Transverse colon (tissue), 3 donors: Measurements from ENCODE around the gene JAGN1.

Source experiments
- CTCF ChIP-seq, 5 experiments: fragments of 200-600 bp in 3 of 5; fragments of 450-650 bp in 2 of 5; sonication (generic) in 3 of 5; IDR thresholded peaks; 1 replicate in 2 of 5; 2 replicates in 3 of 5; pipeline ENCODE4 v1.5.1; 2016 to 2017; ENCODE audit warnings: antibody characterized with exemption in 5 of 5, inconsistent platforms in 3 of 5, mild to moderate bottlenecking in 2 of 5, moderate library complexity in 1 of 5
- POLR2A ChIP-seq: fragments of 450-650 bp; IDR thresholded peaks from one replicate; pipeline ENCODE4 v1.6.1; 2016; ENCODE audit warnings: antibody characterized with exemption, mild to moderate bottlenecking, moderate library complexity

GRCh38 chr3:9902372-9903237, 12.2 kb downstream of the JAGN1 start, which contains the start of gene IL17RE:
- no peak for TF ChIP-seq CTCF (IDR thresholded peaks at IDR 0.05)
- peak; percentile 78 for TF ChIP-seq POLR2A
